Measurements from ENCODE around the gene GLA. TPM values are rescaled to one million over a fixed set of nuclear protein-coding genes. Genes with fewer than 3 reads are reported as not detected.

The GLA gene
- total and polyA plus RNA-seq, 2 of the 8 experiments (the other 6 are each of a cell fraction or from before 2014, with no cell fraction given) = 33.6 to 47.3 TPM

DNA sequence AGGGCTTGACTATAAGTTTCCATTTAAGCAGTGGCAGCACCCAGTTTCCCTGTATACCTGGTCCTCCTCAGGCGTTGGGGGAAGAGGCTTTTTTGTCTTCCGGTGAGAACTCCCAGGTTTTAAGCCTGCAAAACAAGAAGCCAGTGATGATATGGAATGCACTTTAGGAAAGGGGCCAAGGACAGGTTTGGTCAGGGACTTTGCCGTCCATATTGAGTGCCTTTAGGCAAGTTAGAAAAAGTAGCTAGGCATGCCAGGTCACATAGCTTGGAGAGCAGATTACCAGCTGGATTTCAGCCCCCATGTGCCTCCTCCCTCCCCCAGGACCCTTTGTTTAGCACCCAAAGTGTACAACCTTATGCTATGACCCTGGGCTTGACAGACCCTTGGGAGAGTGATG lies 45.6 kb downstream of the GLA start:
- POLR2A ChIA-PET (ENCODE audit: partially characterized antibody) = no interaction called here
- no peak overlapping the region for H2BK15ac ChIP-seq (ENCODE audit: low read length)
- TF ChIP-seq MAFK (IDR thresholded peaks at IDR 0.05; ENCODE audit: low read depth, low read length) (no peak), POLR2A (IDR thresholded peaks at IDR 0.05; ENCODE audit: control extremely low read depth in 1 of 2, low read depth in 2 of 2, low read length in 2 of 2) (no peak), EP300 (IDR thresholded peaks at IDR 0.05; ENCODE audit: borderline replicate concordance in 1 of 2, low read depth in 2 of 2, low read length in 2 of 2) (no peak), SIN3A (conservative IDR thresholded peaks at IDR 0.05 in 1 of 2, IDR thresholded peaks at IDR 0.05 in 1 of 2; ENCODE audit: low read depth in 1 of 2, low read length in 2 of 2) (no peak)
- TF ChIP-seq, protein P1, sequence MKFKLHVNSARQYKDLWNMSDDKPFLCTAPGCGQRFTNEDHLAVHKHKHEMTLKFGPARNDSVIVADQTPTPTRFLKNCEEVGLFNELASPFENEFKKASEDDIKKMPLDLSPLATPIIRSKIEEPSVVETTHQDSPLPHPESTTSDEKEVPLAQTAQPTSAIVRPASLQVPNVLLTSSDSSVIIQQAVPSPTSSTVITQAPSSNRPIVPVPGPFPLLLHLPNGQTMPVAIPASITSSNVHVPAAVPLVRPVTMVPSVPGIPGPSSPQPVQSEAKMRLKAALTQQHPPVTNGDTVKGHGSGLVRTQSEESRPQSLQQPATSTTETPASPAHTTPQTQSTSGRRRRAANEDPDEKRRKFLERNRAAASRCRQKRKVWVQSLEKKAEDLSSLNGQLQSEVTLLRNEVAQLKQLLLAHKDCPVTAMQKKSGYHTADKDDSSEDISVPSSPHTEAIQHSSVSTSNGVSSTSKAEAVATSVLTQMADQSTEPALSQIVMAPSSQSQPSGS (IDR thresholded peaks at IDR 0.05; ENCODE audit: low read length) = no peak

More for the DNA sequence above, 45.6 kb downstream of the GLA start:
- Histone ChIP-seq H3K23me2 (ENCODE audit: low read depth, low read length) (no peaks in the 10 kb centered on the region), H4K91ac (replicated peaks; ENCODE audit: insufficient read length, low read length) (no peak overlapping the region), H3K56ac (replicated peaks; ENCODE audit: insufficient read length, low read depth, low read length) (no peak overlapping the region), H3K14ac (ENCODE audit: insufficient read length) (no peak overlapping the region), H3K36me3 (ENCODE audit: control insufficient read depth in 2 of 4, insufficient read depth in 4 of 4, low read length in 3 of 4) (no peaks in the 10 kb centered on the region), H4K5ac (ENCODE audit: insufficient read length, low read depth, low read length) (no peak overlapping the region), H2BK5ac (ENCODE audit: low read depth, low read length) (no peak overlapping the region), H3K18ac (ENCODE audit: extremely low read depth, low read length) (no peak overlapping the region), H3K23ac (ENCODE audit: insufficient read length) (no peak overlapping the region), H3K27me3 (replicated peaks in 1 of 4; ENCODE audit: control insufficient read depth in 3 of 4, extremely low read depth in 1 of 4, insufficient read depth in 3 of 4, low read length in 3 of 4) (no peaks in the 10 kb centered on the region), H3K4me3 (ENCODE audit: extremely low read depth in 1 of 4, insufficient read depth in 2 of 4, low read depth in 3 of 4, low read length in 4 of 4) (no peak overlapping the region), H3K79me2 (ENCODE audit: control insufficient read depth in 1 of 2, insufficient read depth in 2 of 2, low read length in 2 of 2) (no peaks in the 10 kb centered on the region), H2BK20ac (ENCODE audit: low read length) (no peak overlapping the region), H4K20me1 (replicated peaks in 1 of 2; ENCODE audit: control insufficient read depth in 1 of 2, insufficient read depth in 2 of 2, low read length in 2 of 2) (no peaks in the 10 kb centered on the region), H2AK5ac (ENCODE audit: low read depth, low read length) (no peak overlapping the region), H3K9me3 (ENCODE audit: insufficient read depth in 2 of 2, low read depth in 1 of 2, low read length in 1 of 2) (no peaks in the 10 kb centered on the region), H3K9ac (replicated peaks in 1 of 4; ENCODE audit: extremely low read depth in 1 of 4, low read depth in 3 of 4, low read length in 3 of 4) (no peak overlapping the region), H2BK12ac (ENCODE audit: low read depth, low read length) (no peak overlapping the region), H3K79me1 (ENCODE audit: low read depth, low read length) (no peaks in the 10 kb centered on the region), H3K4me2 (ENCODE audit: insufficient read depth in 1 of 2, low read depth in 2 of 2, low read length in 2 of 2) (no peak overlapping the region), H2AFZ (ENCODE audit: low read length) (no peak overlapping the region), H2BK120ac (replicated peaks; ENCODE audit: low read depth, low read length) (no peak overlapping the region), H4K8ac (ENCODE audit: extremely low read depth, insufficient read depth, low read length) (no peak overlapping the region), H3K27ac (ENCODE audit: low read depth, low read length) (no peak overlapping the region), H3K4ac (replicated peaks; ENCODE audit: insufficient read length, low read depth, low read length) (no peak overlapping the region), H3K4me1 (replicated peaks in 1 of 4; ENCODE audit: control insufficient read depth in 3 of 4, insufficient read depth in 4 of 4, low read length in 3 of 4) (no peaks in the 10 kb centered on the region)
- CTCF ChIA-PET (ENCODE audit: partially characterized antibody) = no interaction called here
- no peak for DNase-seq (ENCODE audit: low read depth in 1 of 2, low spot score in 2 of 2)
- no peak for FAIRE-seq
- WGBS, 2 experiments (ENCODE audit: extremely low coverage in 1 of 2, insufficient coverage in 1 of 2, insufficient read length in 1 of 2, insufficient replicate concordance in 2 of 2, low coverage in 1 of 2, low lambda C conversion rate in 2 of 2, missing lambda C conversion rate in 1 of 2) = 79% methylated on average over 3 of the region's 3 CpGs; no CpG with 5 or more reads in 1 of the 2 experiments
